A549 (cell line): ENCODE measurements around the gene NPAS1. TPM values are rescaled to one million over a fixed set of nuclear protein-coding genes. Genes with fewer than 3 reads are reported as not detected.

Experiments used
- ATAC-seq, 2 experiments: fragments of 200-7000 bp in 1 of 2; fragments of >200 bp in 1 of 2; cut with Nextera tagmentation in 1 of 2; cut with Tn5 transposase in 1 of 2; 3 replicates each; pipeline versions ENCODE4 v1.8.0 to v1.9.1; 2018 to 2020; ENCODE audit warnings: mild to moderate bottlenecking in 1 of 2, moderate library complexity in 1 of 2
- CTCF ChIA-PET: fragments of 300-600 bp; sonication (Branson Sonifier 250); formaldehyde crosslinking; extraction: SDS; loops from one replicate; lab custom pipeline; 2021; ENCODE audit warnings: antibody characterized with exemption, inconsistent platforms; lab: Yijun Ruan, JAX
- POLR2A ChIA-PET: fragments of 350-600 bp; formaldehyde crosslinking; extraction: SDS; loops from one replicate; lab custom pipeline; 2021; ENCODE audit warnings: antibody characterized with exemption, inconsistent platforms; lab: Yijun Ruan, JAX
- DNase-seq, 2 experiments: peaks; one replicate each; pipeline versions ENCODE4 v3.0.0 to v3.0.0-alpha.2; 2011 to 2016; ENCODE audit warnings: low read depth in 1 of 2, low spot score in 1 of 2
- FAIRE-seq: peaks from 2 replicates; lab custom pipeline; 2011; peaks lifted over from hg19 to GRCh38; lab: Jason Lieb, UNC
- H3K27ac ChIP-seq, 2 experiments: fragments of >200 bp; sonication (Bioruptor Twin); formaldehyde crosslinking; 3 replicates each; pipeline ENCODE4 v1.5.1; 2016 to 2017
- H3K4me1 ChIP-seq: fragments of >200 bp; sonication (Bioruptor Twin); formaldehyde crosslinking; 3 replicates; pipeline ENCODE4 v1.6.1; 2016
- H3K4me2 ChIP-seq: fragments of >200 bp; sonication (Bioruptor Twin); formaldehyde crosslinking; 3 replicates; pipeline ENCODE4 v1.6.1; 2016
- H3K4me3 ChIP-seq: fragments of >200 bp; sonication (Bioruptor Twin); formaldehyde crosslinking; 3 replicates; pipeline ENCODE4 v1.5.1; 2016
- H3K9me3 ChIP-seq: fragments of >200 bp; sonication (Bioruptor Twin); formaldehyde crosslinking; 3 replicates; pipeline ENCODE4 v1.6.1; 2016
- BCL3 ChIP-seq: fragments of >200 bp; sonication (Bioruptor Twin); formaldehyde crosslinking; IDR thresholded peaks from 3 replicates; pipeline ENCODE4 v1.6.1; 2016
- CEBPB ChIP-seq, 2 experiments: fragments of >200 bp in 1 of 2; sonication (Bioruptor Twin) in 1 of 2; formaldehyde crosslinking in 1 of 2; IDR thresholded peaks; 2 replicates each; pipeline ENCODE4 v1.6.1; 2012 to 2016
- CHD2 ChIP-seq: fragments of 150-350 bp; IDR thresholded peaks from 2 replicates; pipeline ENCODE4 v1.6.1; 2014; ENCODE audit warnings: low read length; ENCODE audit not compliant: partially characterized antibody
- E2F6 ChIP-seq: IDR thresholded peaks from 2 replicates; pipeline ENCODE4 v1.6.1; 2012; ENCODE audit warnings: low read depth, borderline replicate concordance
- EHMT2 ChIP-seq: fragments of 200-600 bp; sonication (generic); IDR thresholded peaks from 2 replicates; pipeline ENCODE4 v1.6.1; 2016; ENCODE audit warnings: antibody characterized with exemption, low read depth, mild to moderate bottlenecking, moderate library complexity
- FOSB ChIP-seq: fragments of 250-450 bp; sonication (Bioruptor Pico); IDR thresholded peaks from 2 replicates; pipeline ENCODE4 v1.5.0; 2020; ENCODE audit warnings: mild to moderate bottlenecking, moderate library complexity
- HDAC2 ChIP-seq: fragments of 200-600 bp; sonication (generic); IDR thresholded peaks from 2 replicates; pipeline ENCODE4 v1.6.1; 2016
- HMGXB4 ChIP-seq: fragments of 250-450 bp; sonication (Bioruptor Pico); IDR thresholded peaks from 2 replicates; pipeline ENCODE4 v1.5.0; 2021; ENCODE audit warnings: mild to moderate bottlenecking, moderate library complexity, borderline replicate concordance
- HOXB13 ChIP-seq: fragments of 250-450 bp; sonication (Bioruptor Pico); IDR thresholded peaks from 2 replicates; pipeline ENCODE4 v1.5.0; 2020; ENCODE audit warnings: low read depth, mild to moderate bottlenecking, moderate library complexity
- JUN ChIP-seq, 2 experiments: fragments of >200 bp; sonication (Bioruptor Twin); formaldehyde crosslinking; IDR thresholded peaks; 2 replicates in 1 of 2; 3 replicates in 1 of 2; pipeline ENCODE4 v1.6.1; 2016 to 2017
- KDM5A ChIP-seq: fragments of 200-600 bp; sonication (generic); IDR thresholded peaks from 2 replicates; pipeline ENCODE4 v1.6.1; 2016; ENCODE audit warnings: antibody characterized with exemption, mild to moderate bottlenecking
- MAZ ChIP-seq: fragments of 150-350 bp; IDR thresholded peaks from 2 replicates; pipeline ENCODE4 v1.6.1; 2014; ENCODE audit warnings: antibody characterized with exemption, low read depth, low read length, borderline replicate concordance
- MYC ChIP-seq: IDR thresholded peaks from 2 replicates; pipeline ENCODE4 v1.6.1; 2012; ENCODE audit warnings: mild to moderate bottlenecking, inconsistent platforms, low read length, improper control_type of control experiment, borderline replicate concordance
- NFE2L2 ChIP-seq: fragments of 150-350 bp; conservative IDR thresholded peaks from 2 replicates; pipeline ENCODE4 v1.6.1; 2014; ENCODE audit warnings: low read length
- NPAS2 ChIP-seq: fragments of 250-450 bp; sonication (Bioruptor Pico); IDR thresholded peaks from 2 replicates; pipeline ENCODE4 v1.8.0; 2022; ENCODE audit warnings: mild to moderate bottlenecking, moderate library complexity, borderline replicate concordance
- NR3C1 ChIP-seq: fragments of >200 bp; sonication (Bioruptor Twin); formaldehyde crosslinking; IDR thresholded peaks from 3 replicates; pipeline ENCODE4 v1.6.1; 2017
- POLR2A ChIP-seq: IDR thresholded peaks from 2 replicates; pipeline ENCODE4 v1.6.1; 2012; ENCODE audit warnings: mild to moderate bottlenecking, low read length
- POLR2AphosphoS2 ChIP-seq: conservative IDR thresholded peaks from 2 replicates; pipeline ENCODE4 v1.6.1; 2012; ENCODE audit warnings: low read length, improper control_type of control experiment, inconsistent platforms
- RAD21 ChIP-seq, 2 experiments: fragments of >200 bp in 1 of 2; sonication (Bioruptor Twin) in 1 of 2; formaldehyde crosslinking in 1 of 2; IDR thresholded peaks in 1 of 2; conservative IDR thresholded peaks in 1 of 2; 2 replicates in 1 of 2; 3 replicates in 1 of 2; pipeline ENCODE4 v1.6.1; 2012 to 2018; ENCODE audit warnings: inconsistent platforms in 1 of 2
- RFX5 ChIP-seq: fragments of 450-650 bp; IDR thresholded peaks from 2 replicates; pipeline ENCODE4 v1.7.1; 2014; ENCODE audit warnings: antibody characterized with exemption, mild to moderate bottlenecking, moderate library complexity
- SMC3 ChIP-seq: fragments of >200 bp; sonication (Bioruptor Twin); formaldehyde crosslinking; IDR thresholded peaks from 3 replicates; pipeline ENCODE4 v1.6.1; 2018; ENCODE audit warnings: inconsistent platforms
- SREBF2 ChIP-seq: fragments of 450-650 bp; IDR thresholded peaks from 2 replicates; pipeline ENCODE4 v1.6.1; 2014; ENCODE audit warnings: mild to moderate bottlenecking, moderate library complexity
- TP53 ChIP-seq: fragments of 250-450 bp; sonication (Bioruptor Pico); IDR thresholded peaks from 2 replicates; pipeline ENCODE4 v1.5.0; 2021; ENCODE audit warnings: mild to moderate bottlenecking, moderate library complexity
- ZFP36 ChIP-seq: fragments of 450-650 bp; IDR thresholded peaks from 2 replicates; pipeline ENCODE4 v1.6.1; 2014; ENCODE audit warnings: borderline replicate concordance; ENCODE audit not compliant: partially characterized antibody
- ZSCAN20 ChIP-seq: fragments of 250-450 bp; sonication (Bioruptor Pico); IDR thresholded peaks from 2 replicates; pipeline ENCODE4 v1.8.0; 2022; ENCODE audit warnings: mild to moderate bottlenecking, moderate library complexity
- WGBS: methylation state at CpG from one replicate; pipeline ENCODE4 v1.1.6; 2017; ENCODE audit errors: missing lambda C conversion rate; 5-methylcytosine and 5-hydroxymethylcytosine counted together
- polyA plus RNA-seq, 4 experiments: library from polyadenylated mRNA; depleted of rRNA in 3 of 4; stranded (reverse); fragments of >200 nt; fragmentation: RNase III in 1 of 4; extraction: RNeasy Plus Mini Kit Qiagen cat#74134 plus additional on column Dnase treatment in 1 of 4; gene quantifications; 2 replicates in 3 of 4; 3 replicates in 1 of 4; pipeline ENCODE4 v1.2.3, GENCODE V29; 2011 to 2017

NPAS1 gene
- polyA plus RNA-seq, 2 of the 4 experiments (the other 2 are of a cell fraction) = 1.5 to 2.3 TPM

GRCh38 chr19:46993622-46994021 lies 26.0 kb upstream of the NPAS1 start (continued):
- TF ChIP-seq BCL3 (no peak), CEBPB (IDR thresholded peaks at IDR 0.05) (no peak), SREBF2 (no peak), ZFP36 (no peak), NFE2L2 (no peak), NPAS2 (CRISPR knock-in tag) (no peak), RFX5 (no peak), JUN (IDR thresholded peaks at IDR 0.05) (no peak)

- no peak for DNase-seq
- no peak overlapping the region for H3K4me3 ChIP-seq
- no peak for ATAC-seq
- CTCF ChIA-PET = interaction anchor here (0.6 to 16.0 kb wide), 10 partner anchors 9 to 237 kb away, joined by 3 to 339 read pairs (median 67); no protein-coding TSS in a partner anchor
- no peak for TF ChIP-seq ZSCAN20 (CRISPR knock-in tag)
- no peak for TF ChIP-seq EHMT2
- TF ChIP-seq POLR2AphosphoS2 = no peak
- TF ChIP-seq NR3C1 = no peak
- TF ChIP-seq HMGXB4 (CRISPR knock-in tag) = no peak
- TF ChIP-seq E2F6 = no peak
- no peak for TF ChIP-seq CHD2
- no peak for TF ChIP-seq POLR2A
- TF ChIP-seq HOXB13 (CRISPR knock-in tag) = no peak
- TF ChIP-seq KDM5A = no peak
- TF ChIP-seq HDAC2 = no peak
- TF ChIP-seq CEBPB (IDR thresholded peaks at IDR 0.05) = no peak
- TF ChIP-seq MAZ = no peak
- TF ChIP-seq MYC = no peak
- TF ChIP-seq RFX5 = no peak
- no peak for TF ChIP-seq RAD21 (conservative IDR thresholded peaks at IDR 0.05 in 1 of 2, IDR thresholded peaks at IDR 0.05 in 1 of 2)
- TF ChIP-seq FOSB = no peak
- TF ChIP-seq SMC3 = no peak
- no peak for TF ChIP-seq TP53 (CRISPR knock-in tag)
- TF ChIP-seq, all 56 proteins: peak for 0
- FAIRE-seq = no peak
- no peaks in the 10 kb centered on the region for H3K9me3 ChIP-seq
- POLR2A ChIA-PET = no interaction called here
- no peak overlapping the region for H3K27ac ChIP-seq
- WGBS = 94% methylated on average over 15 of the region's 17 CpGs
- peaks cover 9% of the 10 kb centered on the region; the same call in 2 of the 3 replicates for H3K4me1 ChIP-seq
- no peak overlapping the region for H3K4me2 ChIP-seq
Observed at GRCh38 chr19:46994141-46994686, 25.4 kb upstream of the NPAS1 start.
